HepG2 (cell line): ENCODE data around the gene GATAD2B. TPM values are rescaled to one million over a fixed set of nuclear protein-coding genes. Genes with fewer than 3 reads are reported as not detected.

ENCODE experiments used
- CREBL2 ChIP-seq: sonication (generic); formaldehyde crosslinking; IDR thresholded peaks from 2 replicates; pipeline ENCODE4 v1.8.1; 2023; ENCODE audit warnings: missing genetic modification reagents, mild to moderate bottlenecking, borderline replicate concordance
- DR1 ChIP-seq: sonication (generic); formaldehyde crosslinking; IDR thresholded peaks from 2 replicates; pipeline ENCODE4 v1.8.0; 2021; ENCODE audit warnings: mild to moderate bottlenecking, missing genetic modification reagents, inconsistent platforms
- HNRNPUL1 ChIP-seq: fragments of 200-400 bp; formaldehyde crosslinking; IDR thresholded peaks from 2 replicates; pipeline ENCODE4 v1.6.1; 2017; ENCODE audit warnings: low read depth, mild to moderate bottlenecking, low read length, moderate library complexity
- HOXA5 ChIP-seq: sonication (generic); formaldehyde crosslinking; IDR thresholded peaks from 2 replicates; pipeline ENCODE4 v1.4.0; 2020; ENCODE audit warnings: missing genetic modification reagents
- KDM5B ChIP-seq: sonication (generic); formaldehyde crosslinking; IDR thresholded peaks from 2 replicates; pipeline ENCODE4 v1.4.0; 2020; ENCODE audit warnings: missing genetic modification reagents, mild to moderate bottlenecking, borderline replicate concordance
- MED8 ChIP-seq: sonication (generic); formaldehyde crosslinking; IDR thresholded peaks from 2 replicates; pipeline ENCODE4 v1.8.1; 2023; ENCODE audit warnings: mild to moderate bottlenecking, missing genetic modification reagents; ENCODE audit not compliant: insufficient replicate concordance
- MXD3 ChIP-seq: IDR thresholded peaks from 2 replicates; pipeline ENCODE4 v1.6.1; 2016; ENCODE audit warnings: mild to moderate bottlenecking, missing biosample characterization, missing genetic modification reagents
- MXD4 ChIP-seq: IDR thresholded peaks from 2 replicates; pipeline ENCODE4 v1.6.1; 2016; ENCODE audit warnings: mild to moderate bottlenecking, missing biosample characterization, missing genetic modification reagents
- NONO ChIP-seq, 2 experiments: fragments of 450-650 bp in 1 of 2; sonication (generic) in 1 of 2; formaldehyde crosslinking in 1 of 2; IDR thresholded peaks in 1 of 2; conservative IDR thresholded peaks in 1 of 2; 2 replicates each; pipeline versions ENCODE4 v1.6.1 to v1.8.0; 2017 to 2022; ENCODE audit warnings: mild to moderate bottlenecking in 1 of 2, missing genetic modification reagents in 1 of 2, moderate library complexity in 1 of 2
- PREB ChIP-seq: sonication (generic); formaldehyde crosslinking; IDR thresholded peaks from 2 replicates; pipeline ENCODE4 v1.4.0; 2020; ENCODE audit warnings: missing genetic modification reagents
- SMYD3 ChIP-seq: sonication (generic); formaldehyde crosslinking; IDR thresholded peaks from 2 replicates; pipeline ENCODE4 v1.8.1; 2023; ENCODE audit warnings: mild to moderate bottlenecking, missing genetic modification reagents
- SP140L ChIP-seq: sonication (generic); formaldehyde crosslinking; IDR thresholded peaks from 2 replicates; pipeline ENCODE4 v1.4.0; 2020; ENCODE audit warnings: missing genetic modification reagents, borderline replicate concordance
- TBX2 ChIP-seq: sonication (generic); formaldehyde crosslinking; IDR thresholded peaks from 2 replicates; pipeline ENCODE4 v1.5.0; 2020; ENCODE audit warnings: missing genetic modification reagents, mild to moderate bottlenecking, borderline replicate concordance
- TERF1 ChIP-seq: sonication (generic); formaldehyde crosslinking; IDR thresholded peaks from 2 replicates; pipeline ENCODE4 v1.8.0; 2022; ENCODE audit warnings: mild to moderate bottlenecking, missing genetic modification reagents, moderate library complexity
- TFAP4 ChIP-seq: sonication (generic); IDR thresholded peaks from 2 replicates; pipeline ENCODE4 v1.6.1; 2016; ENCODE audit warnings: low read depth, borderline replicate concordance
- ZMYM2 ChIP-seq: sonication (generic); formaldehyde crosslinking; IDR thresholded peaks from 2 replicates; pipeline ENCODE4 v1.8.0; 2022; ENCODE audit warnings: mild to moderate bottlenecking, missing genetic modification reagents
- ZNF24 ChIP-seq: fragments of 450-650 bp; IDR thresholded peaks from 2 replicates; pipeline ENCODE4 v1.6.1; 2017; ENCODE audit warnings: antibody characterized with exemption, mild to moderate bottlenecking
- ZNF33A ChIP-seq: sonication (generic); formaldehyde crosslinking; IDR thresholded peaks from 2 replicates; pipeline ENCODE4 v1.5.1; 2020; ENCODE audit warnings: missing genetic modification reagents, mild to moderate bottlenecking, moderate library complexity, borderline replicate concordance
- ZNF83 ChIP-seq: sonication (generic); formaldehyde crosslinking; IDR thresholded peaks from 2 replicates; pipeline ENCODE4 v1.4.0; 2020; ENCODE audit warnings: missing genetic modification reagents, mild to moderate bottlenecking, borderline replicate concordance
- polyA plus RNA-seq, 8 experiments: library from polyadenylated mRNA; depleted of rRNA in 3 of 8; stranded (reverse) in 7 of 8; unstranded in 1 of 8; fragments of >200 nt; fragmentation: Illumina TruSeq in 4 of 8; extraction: Trizol in 4 of 8; gene quantifications; 2 replicates each; pipeline versions ENCODE4 v1.2.1 to v1.2.3, GENCODE V29; 2011 to 2016; ENCODE audit warnings: low read depth in 4 of 8, missing spikeins in 1 of 8, mixed read lengths in 1 of 8; ENCODE audit not compliant: insufficient read depth in 1 of 8
- total RNA-seq, 5 experiments: library from RNA; depleted of rRNA; stranded (reverse); fragments of >200 nt; fragmentation: Illumina TruSeq; extraction: Trizol; gene quantifications; 2 replicates each; pipeline ENCODE4 v1.2.3, GENCODE V29; 2016; ENCODE audit warnings: low read depth in 1 of 5

GATAD2B gene
- total and polyA plus RNA-seq, 2 of the 13 experiments (the other 11 are each of a cell fraction or from before 2014, with no cell fraction given): 3.2 to 5.2 TPM

- TF ChIP-seq MXD4 (CRISPR knock-in tag) (peak; percentile 81), ZMYM2 (CRISPR knock-in tag) (peak; percentile 77), KDM5B (CRISPR knock-in tag) (peak; percentile 86; the same call in 1 of the 2 replicates), SMYD3 (CRISPR knock-in tag) (peak; percentile 62), ZNF33A (CRISPR knock-in tag) (no peak), HOXA5 (CRISPR knock-in tag) (peak; percentile 34; the same call in 1 of the 2 replicates), CREBL2 (CRISPR knock-in tag) (peak; percentile 28; the same call in 1 of the 2 replicates), DR1 (CRISPR knock-in tag) (peak; percentile 72), ZNF24 (no peak), ZNF83 (CRISPR knock-in tag) (peak; percentile 77; the same call in 1 of the 2 replicates), SP140L (peak; percentile 61; the same call in 1 of the 2 replicates), MXD3 (CRISPR knock-in tag) (peak; percentile 91), TERF1 (CRISPR knock-in tag) (no peak), MED8 (CRISPR knock-in tag) (no peak), TFAP4 (peak; percentile 56; the same call in 1 of the 2 replicates), TBX2 (CRISPR knock-in tag) (peak; percentile 89), PREB (CRISPR knock-in tag) (no peak), NONO (IDR thresholded peaks at IDR 0.05) (no peak), NONO (CRISPR knock-in tag; conservative IDR thresholded peaks at IDR 0.05) (peak; percentile 80; the same call in 1 of the 2 replicates), HNRNPUL1 (no peak)
Observed at GRCh38 chr1:153967107-153967999, 44.6 kb upstream of the GATAD2B start, which contains the start of gene CREB3L4 (continued).
